Mammary epithelial cell (primary cell): ENCODE results near the gene NALF2.

Experiments
- CTCF ChIP-seq, 2 donors: IDR thresholded peaks in 1 of 2; conservative IDR thresholded peaks in 1 of 2; 2 replicates each; pipeline ENCODE4 v1.5.1; 2011 to 2012; ENCODE audit warnings: inconsistent platforms in 2 of 2, low read length in 2 of 2, mild to moderate bottlenecking in 2 of 2, control low read depth in 1 of 2, low read depth in 1 of 2; ENCODE audit not compliant: insufficient read depth in 1 of 2; ENCODE audit errors: extremely low read depth in 1 of 2
- EZH2 ChIP-seq: IDR thresholded peaks from 2 replicates; pipeline ENCODE4 v1.6.1; 2012; ENCODE audit warnings: low read length, inconsistent platforms, borderline replicate concordance

- TF ChIP-seq CTCF (conservative IDR thresholded peaks at IDR 0.05 in 1 of 2, IDR thresholded peaks at IDR 0.05 in 1 of 2; ENCODE audit: extremely low read depth in 1 of 2, insufficient read depth in 1 of 2, low read depth in 1 of 2, low read length in 2 of 2) (no peak), EZH2 (no peak)
Observed at GRCh38 chrX:69535661-69536060, 31.5 kb downstream of the NALF2 start.
